Ureter (tissue), 1 donor: ENCODE results near the gene TPCN2. TPM values are rescaled to one million over a fixed set of nuclear protein-coding genes. Genes with fewer than 3 reads are reported as not detected.
"Not testable (repeated sequence)": the region's sequence is repeated elsewhere in the genome, so short reads cannot be mapped to it uniquely, and the experiment has no call there.

ENCODE experiments used
- DNase-seq: peaks from one replicate; pipeline ENCODE4 v3.0.0-alpha.2; 2020; ENCODE audit warnings: low spot score
- total RNA-seq: library from RNA; stranded (reverse); gene quantifications from one replicate; pipeline ENCODE4 v1.2.4, GENCODE V29; 2023
- donor health status: DM: yes; HTN: yes; CAD: no.

Gene TPCN2
- total RNA-seq, 1 donor from 2014 or later: 27.9 TPM

DNA sequence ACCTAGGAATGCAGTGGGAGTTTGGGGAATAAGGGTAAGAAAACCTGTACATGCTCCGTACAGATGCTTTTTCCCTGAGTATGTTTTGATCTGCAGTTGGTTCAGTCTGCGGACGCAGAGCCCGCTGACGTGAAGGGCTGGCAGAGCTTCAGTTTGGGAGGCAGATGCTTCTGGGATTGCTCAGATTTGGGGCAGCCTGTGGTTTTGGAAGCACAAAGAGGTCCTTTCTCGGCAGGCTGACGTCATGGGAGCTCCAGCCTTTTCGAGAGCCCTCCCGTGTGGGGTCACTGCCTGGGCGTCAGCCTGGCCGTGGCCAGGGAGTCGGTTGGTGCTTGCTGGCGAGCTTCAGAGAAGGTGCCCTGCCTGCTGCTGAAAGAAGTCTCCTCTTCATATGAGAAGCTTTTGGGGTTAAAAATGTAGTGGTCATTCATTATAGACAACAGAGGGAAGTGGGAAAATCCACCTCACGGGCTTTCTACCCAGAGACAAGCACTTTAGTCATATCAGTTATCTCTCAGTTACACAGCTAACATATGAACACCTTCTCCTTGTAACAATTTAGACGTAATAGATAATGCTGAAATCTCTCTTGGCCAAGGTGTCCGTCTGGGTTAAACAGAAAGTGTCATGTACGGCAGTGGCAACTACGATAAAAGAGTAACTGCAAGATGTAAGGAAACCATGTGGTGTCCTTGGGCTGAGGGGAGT, 26.8 kb downstream of the TPCN2 start:
- DNase-seq: peak; percentile 77

DNA sequence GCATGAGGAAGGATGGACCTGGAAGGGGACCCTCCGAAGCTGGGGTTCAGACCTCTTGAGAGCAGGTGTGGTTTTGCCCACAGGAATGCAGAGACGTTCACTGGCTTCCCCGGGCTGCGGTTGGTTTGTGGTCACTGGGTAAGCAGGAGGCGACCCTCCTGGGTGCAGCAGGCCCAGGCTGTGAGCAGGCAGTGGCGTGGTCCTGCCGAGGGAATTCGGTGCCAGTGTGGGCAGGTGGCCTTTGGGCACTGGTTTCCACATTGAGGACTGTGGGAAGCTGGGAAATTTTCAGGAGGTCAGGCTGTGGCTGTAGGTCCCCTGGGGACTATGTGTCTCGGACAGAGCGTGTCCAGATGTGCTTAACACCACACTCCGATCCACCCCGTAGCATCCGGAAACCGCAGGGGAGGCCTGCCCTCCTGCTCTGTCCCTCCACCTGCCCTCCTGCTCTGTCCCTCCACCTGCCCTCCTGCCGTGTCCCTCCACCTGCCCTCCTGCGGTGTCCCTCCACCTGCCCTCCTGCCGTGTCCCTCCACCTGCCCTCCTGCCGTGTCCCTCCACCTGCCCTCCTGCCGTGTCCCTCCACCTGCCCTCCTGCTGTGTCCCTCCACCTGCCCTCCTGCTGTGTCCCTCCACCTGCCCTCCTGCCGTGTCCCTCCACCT, 27.5 kb downstream of the TPCN2 start:
- no peak for DNase-seq

DNA sequence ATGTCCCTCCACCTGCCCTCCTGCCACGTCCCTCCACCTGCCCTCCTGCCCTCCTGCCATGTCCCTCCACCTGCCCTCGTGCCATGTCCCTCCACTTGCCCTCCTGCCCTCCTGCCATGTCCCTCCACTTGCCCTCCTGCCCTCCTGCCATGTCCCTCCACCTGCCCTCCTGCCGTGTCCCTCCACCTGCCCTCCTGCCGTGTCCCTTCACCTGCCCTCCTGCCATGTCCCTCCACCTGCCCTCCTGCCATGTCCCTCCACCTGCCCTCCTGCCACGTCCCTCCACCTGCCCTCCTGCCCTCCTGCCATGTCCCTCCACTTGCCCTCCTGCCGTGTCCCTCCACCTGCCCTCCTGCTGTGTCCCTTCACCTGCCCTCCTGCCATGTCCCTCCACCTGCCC, 28.2 kb downstream of the TPCN2 start:
- not testable (repeated sequence) for DNase-seq

DNA sequence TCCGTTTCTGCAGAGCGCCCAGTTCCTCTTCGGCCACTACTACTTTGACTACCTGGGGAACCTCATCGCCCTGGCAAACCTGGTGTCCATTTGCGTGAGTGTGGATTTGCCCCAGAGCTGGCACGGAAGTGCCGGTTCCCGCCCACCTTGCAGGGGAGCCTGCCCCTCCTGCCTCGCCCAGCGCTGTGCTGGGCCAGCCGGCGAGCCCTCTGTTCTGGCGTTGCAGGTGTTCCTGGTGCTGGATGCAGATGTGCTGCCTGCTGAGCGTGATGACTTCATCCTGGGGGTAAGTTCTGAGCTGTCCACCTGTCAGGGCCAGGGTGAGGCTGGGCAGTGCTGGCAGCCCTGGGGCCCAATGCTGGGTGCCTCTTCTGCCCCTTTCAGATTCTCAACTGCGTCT, 29.8 kb downstream of the TPCN2 start:
- no peak for DNase-seq

DNA sequence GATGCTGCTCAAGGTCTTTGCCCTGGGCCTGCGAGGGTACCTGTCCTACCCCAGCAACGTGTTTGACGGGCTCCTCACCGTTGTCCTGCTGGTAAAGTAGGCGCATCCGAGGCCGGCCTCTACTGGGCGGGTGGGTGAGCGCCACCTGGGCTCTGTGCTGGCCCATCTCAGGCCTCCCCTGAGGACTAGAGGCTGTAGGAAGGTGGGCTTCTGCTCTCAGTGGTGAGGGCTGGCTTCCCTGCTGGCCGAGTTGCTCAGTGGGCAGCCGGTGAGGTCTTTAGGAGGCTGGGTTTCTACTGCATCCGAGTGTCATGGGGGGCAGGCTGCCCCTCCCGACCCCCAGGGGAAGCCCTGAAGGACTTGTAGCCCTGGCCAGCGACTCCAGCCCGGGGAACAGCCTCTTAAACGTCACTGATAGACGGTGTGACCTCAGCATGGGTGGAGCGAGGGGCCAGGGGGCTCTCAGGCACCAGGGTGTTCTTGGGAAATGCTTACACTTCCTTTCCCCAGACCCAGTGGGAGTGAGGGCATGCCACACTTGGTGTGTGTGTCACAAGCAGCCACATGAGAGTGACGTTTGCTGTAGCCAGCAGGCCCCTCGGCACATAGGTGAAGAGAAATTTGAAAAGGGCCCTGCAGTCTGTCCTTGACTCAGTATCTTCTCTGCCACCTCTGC, 30.3 kb downstream of the TPCN2 start:
- DNase-seq: no peak

DNA sequence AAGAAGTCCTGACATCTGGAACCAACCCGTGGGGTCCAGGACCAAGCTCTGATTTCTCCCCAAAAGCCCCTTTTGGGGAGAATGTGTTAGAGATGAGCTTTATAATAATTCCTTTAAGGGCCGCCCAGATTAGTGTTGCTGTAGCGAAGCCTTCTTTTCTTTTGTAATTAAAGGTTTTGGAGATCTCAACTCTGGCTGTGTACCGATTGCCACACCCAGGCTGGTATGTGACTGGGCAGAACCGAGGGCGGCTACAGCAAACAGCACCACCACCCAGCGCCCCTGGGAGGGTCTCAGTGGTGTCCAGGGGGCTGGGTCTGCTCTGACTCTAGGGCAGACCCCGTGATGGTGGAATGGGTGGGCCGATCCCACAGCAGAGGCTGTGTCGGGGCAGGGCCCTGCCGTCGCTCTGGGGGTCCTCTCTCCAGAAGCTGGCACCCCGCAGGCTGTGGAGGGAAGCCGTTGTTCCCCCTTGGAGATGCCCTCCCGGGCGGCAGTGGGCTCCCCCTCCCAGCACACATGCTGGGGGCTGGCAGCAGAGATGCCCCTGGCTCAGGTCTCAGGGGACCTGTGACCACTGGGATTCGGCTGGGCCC, 31.0 kb downstream of the TPCN2 start:
- no peak for DNase-seq

DNA sequence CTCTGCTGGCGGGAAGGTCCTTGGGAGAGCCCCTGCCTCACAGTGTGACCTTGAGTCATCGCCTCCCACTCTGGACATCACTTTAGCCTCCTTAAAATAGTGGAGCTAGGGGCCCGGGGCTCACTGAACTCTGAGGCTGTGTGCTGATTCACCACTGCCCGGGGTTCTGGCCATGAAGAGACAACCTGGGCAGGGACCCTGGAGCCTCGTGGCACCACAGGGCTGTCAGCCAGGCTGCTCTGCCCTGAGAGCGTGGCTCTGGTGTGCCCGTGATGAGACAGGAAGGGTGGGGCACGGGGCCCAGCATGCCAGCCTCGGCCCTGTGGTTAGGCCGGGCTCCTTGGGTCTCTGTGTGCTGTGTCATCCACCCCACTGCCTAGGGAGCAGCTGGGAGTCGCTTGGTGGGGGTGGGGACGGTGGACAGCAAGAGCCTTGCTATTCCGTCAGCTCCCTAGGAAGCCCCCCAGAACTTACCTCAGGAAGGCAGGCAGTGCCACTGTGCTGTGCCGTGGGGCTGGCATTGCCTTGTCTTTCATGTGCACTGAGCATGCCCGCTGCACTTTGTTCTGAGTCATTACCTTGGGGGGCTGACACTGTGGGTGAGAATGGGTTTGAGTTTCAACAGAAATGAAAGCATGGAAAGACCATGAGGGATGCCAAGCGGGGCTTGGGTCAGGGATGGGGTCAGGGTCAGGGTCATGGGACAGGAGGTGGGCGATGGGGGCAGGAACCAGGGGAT, 31.7 kb downstream of the TPCN2 start:
- DNase-seq: no peak

DNA sequence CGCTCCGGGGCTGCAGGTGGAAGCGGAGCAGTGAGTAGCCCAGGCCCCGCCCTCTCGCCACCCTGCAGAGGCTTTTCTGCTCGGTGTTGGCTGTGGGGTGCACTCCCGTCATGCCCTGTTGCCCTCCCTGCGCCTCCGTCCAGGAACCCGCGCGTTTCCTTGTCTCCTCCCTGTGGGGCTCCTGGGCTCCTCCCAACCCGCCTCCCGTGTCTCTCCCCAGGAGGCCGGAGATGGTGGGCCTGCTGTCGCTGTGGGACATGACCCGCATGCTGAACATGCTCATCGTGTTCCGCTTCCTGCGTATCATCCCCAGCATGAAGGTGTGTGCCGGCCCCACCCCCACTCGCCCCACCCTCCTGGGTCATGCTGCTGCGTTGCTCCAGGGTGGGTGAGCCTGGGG, 32.4 kb downstream of the TPCN2 start:
- no peak for DNase-seq

DNA sequence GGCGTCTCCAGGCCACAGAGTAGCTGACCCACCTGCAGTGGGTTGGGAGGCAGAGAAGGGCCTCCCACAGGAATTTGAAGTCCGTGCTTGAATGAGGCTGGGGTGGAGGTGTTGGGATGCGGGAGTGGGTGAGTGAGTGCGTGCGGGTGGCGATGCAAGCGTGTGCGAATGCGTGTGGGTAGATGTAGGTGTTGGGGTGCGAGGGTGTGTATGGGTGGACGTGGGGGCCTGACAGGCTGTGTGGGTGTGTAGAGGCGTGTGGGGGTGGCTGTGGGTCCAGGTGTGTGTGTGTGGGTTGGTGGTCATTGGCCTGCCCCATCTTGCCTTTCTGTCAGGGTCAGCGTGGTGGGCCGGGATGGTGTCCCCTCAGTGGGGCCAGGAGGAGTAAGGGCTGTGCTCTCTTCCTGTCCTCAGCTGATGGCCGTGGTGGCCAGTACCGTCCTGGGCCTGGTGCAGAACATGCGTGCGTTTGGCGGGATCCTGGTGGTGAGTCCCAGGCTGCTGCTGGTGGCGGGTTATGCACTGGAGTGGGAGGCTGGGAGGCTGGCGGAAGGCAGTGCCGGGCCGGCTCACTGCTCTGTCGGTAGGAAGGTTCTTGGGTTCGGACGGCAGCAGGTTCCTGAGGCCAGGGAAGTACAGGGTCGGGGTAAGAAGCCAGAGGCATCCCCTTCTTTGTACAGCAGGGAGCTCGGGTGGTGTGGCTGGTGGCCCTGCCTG, 35.0 kb downstream of the TPCN2 start:
- DNase-seq: no peak

DNA sequence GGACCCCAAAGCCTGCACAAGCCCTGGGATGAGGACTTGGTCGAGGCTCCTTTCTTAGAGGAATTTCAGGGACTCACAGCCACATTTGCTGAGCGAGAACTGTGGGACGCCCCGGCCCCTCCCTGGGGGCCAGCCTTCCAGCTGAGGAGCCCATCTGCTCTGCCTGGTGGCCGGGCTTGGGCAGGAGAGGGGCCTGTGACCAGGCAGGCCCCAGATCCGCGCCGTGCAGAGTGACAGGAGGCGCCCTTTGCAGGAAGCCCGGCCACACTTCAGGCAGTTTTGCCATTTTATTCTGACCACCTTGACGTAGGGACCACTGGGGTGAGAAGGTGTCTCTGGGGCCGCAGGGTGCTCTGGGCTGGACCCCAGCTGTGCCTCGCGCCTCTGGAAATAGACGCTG, 35.6 kb downstream of the TPCN2 start:
- no peak for DNase-seq

DNA sequence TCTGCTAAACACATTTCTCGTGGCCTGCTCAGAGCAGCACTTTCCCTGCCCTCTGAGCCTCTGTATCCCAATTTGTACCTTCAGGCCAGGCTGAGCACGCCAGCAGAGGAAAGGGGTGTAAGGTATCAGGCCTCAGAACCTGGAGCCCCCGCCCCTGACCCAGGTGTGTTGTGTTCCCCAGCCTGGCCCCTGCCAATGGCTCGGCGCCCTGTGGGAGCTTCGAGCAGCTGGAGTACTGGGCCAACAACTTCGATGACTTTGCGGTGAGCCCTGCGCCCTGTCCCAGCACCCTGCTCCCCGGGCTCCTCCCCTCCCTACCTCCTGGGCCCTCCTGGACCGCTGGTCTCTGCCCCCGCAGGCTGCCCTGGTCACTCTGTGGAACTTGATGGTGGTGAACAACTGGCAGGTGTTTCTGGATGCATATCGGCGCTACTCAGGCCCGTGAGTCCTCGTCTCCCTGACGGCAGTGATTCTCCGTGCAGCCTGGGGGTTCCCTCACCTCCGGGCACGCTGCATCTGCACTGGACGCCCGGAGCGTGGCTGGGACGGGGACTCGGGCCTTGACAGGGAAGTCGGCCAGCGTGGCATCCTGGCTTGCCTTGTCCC, 36.9 kb downstream of the TPCN2 start:
- DNase-seq: no peak

DNA sequence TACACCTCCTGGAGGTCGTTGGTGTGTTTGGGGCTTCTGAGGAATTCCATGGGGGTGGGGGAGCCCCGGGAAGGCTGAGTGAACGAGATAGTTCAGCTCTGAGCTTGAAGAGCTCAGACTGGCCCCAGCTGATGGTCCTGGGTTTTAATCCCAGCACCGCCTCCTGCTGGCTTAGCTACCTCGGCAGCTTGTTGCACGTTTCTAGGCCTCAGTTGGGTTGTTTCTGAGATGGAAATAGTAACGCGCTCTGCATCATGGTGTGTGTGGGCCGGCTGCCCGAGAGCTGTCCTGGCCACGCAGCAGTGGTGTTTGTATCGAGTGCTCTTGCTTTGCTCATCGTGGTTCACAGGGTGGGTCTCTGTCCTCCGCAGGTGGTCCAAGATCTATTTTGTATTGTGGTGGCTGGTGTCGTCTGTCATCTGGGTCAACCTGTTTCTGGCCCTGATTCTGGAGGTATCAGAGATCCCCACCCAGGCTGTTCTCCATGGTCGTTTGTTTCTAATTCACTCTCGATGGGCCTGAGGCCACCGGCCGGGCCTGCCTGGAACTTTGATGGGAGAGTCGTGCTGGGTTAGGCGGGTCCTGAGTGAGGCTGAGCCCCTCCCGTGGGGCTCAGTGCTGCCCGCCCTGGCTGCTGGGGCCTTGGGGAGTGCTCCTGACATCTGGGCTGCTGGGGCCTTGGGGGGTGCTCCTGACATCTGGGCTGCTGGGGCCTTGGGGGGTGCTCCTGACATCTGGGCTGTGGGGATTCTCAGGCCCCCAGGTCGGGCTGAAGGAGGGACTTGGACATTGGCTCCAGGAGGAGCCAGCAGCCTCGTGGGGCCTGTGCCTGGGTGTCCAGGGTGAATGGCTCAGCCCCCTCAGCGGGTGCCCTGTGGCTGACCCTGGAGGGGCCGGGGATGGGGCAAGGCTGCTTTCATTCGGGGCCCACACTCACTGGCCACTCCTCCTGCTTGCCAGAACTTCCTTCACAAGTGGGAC, 37.7 kb downstream of the TPCN2 start:
- no peak for DNase-seq

DNA sequence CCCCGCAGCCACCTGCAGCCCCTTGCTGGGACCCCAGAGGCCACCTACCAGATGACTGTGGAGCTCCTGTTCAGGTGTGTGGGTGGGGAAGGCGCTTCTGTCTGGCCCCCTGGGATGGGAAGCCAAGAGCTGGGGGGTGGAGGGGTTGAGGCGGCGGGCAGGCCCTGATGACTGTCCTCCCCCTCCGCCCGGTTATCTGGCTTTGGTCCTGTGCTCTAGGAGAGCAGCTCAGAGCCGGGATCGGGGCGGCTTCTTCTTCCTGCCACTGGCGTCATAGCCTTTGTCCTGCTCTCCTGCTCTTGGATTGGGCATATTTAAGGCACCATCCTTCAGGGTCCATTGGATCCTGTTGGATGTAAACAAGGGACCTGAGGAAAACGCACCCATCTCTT, 38.4 kb downstream of the TPCN2 start:
- DNase-seq: no peak

DNA sequence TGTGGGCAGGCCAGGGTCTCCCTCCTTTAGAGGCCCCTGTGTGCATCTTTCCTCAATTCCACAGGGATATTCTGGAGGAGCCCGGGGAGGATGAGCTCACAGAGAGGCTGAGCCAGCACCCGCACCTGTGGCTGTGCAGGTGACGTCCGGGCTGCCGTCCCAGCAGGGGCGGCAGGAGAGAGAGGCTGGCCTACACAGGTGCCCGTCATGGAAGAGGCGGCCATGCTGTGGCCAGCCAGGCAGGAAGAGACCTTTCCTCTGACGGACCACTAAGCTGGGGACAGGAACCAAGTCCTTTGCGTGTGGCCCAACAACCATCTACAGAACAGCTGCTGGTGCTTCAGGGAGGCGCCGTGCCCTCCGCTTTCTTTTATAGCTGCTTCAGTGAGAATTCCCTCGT, 39.1 kb downstream of the TPCN2 start:
- no peak for DNase-seq

DNA sequence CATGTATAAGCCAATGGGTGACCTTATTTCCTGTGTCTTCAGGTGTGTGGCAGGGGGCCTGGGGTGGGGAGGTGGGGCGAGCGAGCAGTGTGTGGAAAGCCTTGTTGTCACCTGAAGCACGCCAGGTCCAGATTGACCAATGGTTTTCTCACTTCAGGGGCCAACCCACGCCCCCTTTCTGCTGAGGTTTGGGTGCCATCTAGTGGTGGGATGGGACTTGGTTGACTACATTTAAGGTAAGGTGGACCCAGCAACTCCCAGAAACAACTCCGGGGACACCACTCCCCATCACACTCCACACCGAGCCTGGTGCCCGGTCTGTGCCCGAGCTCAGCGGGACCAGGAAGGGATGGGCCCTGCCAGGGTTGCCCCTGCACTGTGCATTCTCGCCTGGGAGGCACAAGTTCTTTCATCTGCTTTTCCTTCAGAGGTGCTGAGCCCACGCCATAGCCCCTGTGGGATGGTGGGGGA, 40.0 kb downstream of the TPCN2 start:
- DNase-seq: peak; percentile 81

DNA sequence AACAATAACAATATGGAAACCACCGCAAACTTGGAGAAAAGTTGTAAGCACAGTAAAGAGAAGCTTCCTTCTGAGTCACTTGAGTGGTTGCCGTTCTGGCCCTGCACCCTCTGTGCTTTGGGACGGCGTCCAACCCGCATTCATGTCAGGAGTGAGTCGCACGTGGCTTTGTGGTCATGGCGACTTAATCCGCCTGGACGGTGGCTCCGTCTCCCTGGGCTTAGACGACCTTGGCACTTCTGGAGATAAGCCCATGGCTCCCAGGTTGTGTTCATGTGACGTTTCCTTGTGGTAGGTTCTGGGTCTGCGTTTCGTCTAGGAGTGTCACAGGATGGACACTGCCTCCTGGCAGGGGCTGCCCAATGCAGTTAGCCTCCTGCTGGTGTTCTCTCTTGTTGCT, 40.5 kb downstream of the TPCN2 start:
- no peak for DNase-seq

DNA sequence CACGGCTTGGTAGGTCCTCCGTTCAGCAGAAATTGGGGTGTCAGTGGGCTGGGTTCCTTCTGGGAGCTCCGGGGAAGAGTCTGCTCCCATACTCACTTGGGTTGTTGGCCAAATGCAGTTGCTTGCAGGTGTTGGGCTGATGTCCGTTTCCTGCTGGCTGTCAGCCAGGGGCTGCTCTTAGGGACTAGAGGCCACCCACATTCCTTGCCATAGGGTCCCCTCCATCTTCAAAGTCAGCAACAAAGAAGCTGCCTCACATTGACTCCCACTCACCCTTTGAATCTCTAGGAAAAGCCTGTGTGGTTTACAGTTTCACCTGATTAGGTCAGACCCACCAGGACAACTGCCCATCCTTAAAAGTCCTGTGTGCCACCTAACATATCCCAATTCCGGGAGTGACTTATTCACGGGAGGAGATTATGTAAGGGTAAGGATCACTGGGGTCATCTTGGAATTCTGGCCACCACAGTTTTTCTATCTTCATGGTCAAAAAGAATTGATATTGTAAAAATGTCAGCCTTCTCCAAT, 43.0 kb downstream of the TPCN2 start:
- no peak for DNase-seq

DNA sequence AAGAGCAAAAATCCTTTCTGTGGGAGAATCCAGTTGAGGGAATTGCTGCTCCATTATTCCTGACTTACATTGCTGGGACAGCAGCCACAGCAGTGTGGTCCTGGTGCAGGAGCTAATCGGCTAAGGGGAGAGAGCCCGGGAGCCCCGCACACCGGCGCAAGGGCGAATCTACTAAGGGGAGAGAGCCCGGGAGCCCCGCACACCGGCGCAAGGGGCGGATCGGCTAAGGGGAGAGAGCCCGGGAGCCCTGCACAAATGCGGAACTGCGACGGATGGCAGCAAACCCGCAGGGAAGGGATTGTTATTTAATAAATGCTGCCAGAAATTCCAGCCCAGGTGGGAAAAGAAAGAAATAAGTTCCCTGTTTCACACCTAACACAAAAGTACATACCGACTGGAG, 43.5 kb downstream of the TPCN2 start:
- DNase-seq: no peak

DNA sequence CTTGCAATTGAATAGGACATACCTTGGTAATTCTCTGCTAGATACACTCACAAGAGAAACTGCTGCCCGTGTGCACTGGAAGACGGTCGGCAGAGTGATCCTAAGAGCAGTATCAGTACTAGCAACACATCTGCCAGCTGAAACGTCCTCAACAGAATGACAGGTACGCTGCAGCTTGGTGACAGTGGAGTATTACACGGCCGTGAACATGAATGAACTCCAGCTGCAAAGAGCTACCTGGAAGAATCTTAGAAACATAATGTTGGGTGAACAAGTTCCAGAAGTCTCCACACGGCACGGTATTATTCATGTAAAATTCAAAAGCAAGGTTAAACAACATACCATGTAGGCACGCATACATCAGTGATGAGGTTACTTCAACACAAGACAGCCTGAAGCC, 44.4 kb downstream of the TPCN2 start:
- DNase-seq: no peak
